ENCODE measurements around the gene PRSS57. TPM values are rescaled to one million over a fixed set of nuclear protein-coding genes. Genes with fewer than 3 reads are reported as not detected.

The PRSS57 gene
- total RNA-seq, 4 donors from 2014 or later = not detected

- WGBS, 2 donors (ENCODE audit: low coverage in 1 of 2) = no CpG with 5 or more reads among the region's 27 CpGs
Measured at GRCh38 chr19:709965-710571, 14.8 kb upstream of the PRSS57 start.

GRCh38 chr19:709196-709964 is 14.1 kb upstream of the PRSS57 start:
- H3K36me3 ChIP-seq = no peaks in the 10 kb centered on the region
- H3K4me1 ChIP-seq = peaks cover 0 to 45% (median 12%) of the 10 kb centered on the region in 3 donors
- no CpG with 5 or more reads among the region's 78 CpGs for WGBS, 2 donors (ENCODE audit: low coverage in 1 of 2)
- peak overlapping the region; percentile 73 to 82 for H3K4me3 ChIP-seq
- peaks cover 14% of the 10 kb centered on the region for H3K27me3 ChIP-seq
- peak overlapping the region; percentile 16 to 93 (median 86) for H3K27ac ChIP-seq
- TF ChIP-seq CTCF (IDR thresholded peaks at IDR 0.05) = no peak
- no peak for TF ChIP-seq EP300 (IDR thresholded peaks at IDR 0.05)
- no peak for TF ChIP-seq POLR2A (IDR thresholded peaks at IDR 0.05)
- no peak for TF ChIP-seq POLR2AphosphoS5 (IDR thresholded peaks at IDR 0.05)
- no peaks in the 10 kb centered on the region for H3K9me3 ChIP-seq
- peak; percentile 11 for ATAC-seq

More at GRCh38 chr19:709965-710571, 14.8 kb upstream of the PRSS57 start:
- Histone ChIP-seq H3K9me3 (peaks cover 0 to 1% (median 0%) of the 10 kb centered on the region in 3 donors), H3K27ac (peak overlapping the region; percentile 16 to 93 (median 86)), H3K27me3 (peaks cover 11% of the 10 kb centered on the region), H3K4me3 (peak overlapping the region; percentile 73 to 82), H3K4me1 (peaks cover 0 to 42% (median 12%) of the 10 kb centered on the region in 3 donors), H3K36me3 (peaks cover 0 to 7% of the 10 kb centered on the region in 2 donors)
- TF ChIP-seq POLR2A (IDR thresholded peaks at IDR 0.05) (peak in 1 of 2 donors; percentile 13), POLR2AphosphoS5 (IDR thresholded peaks at IDR 0.05) (no peak)
- ATAC-seq = peak; percentile 45

DNA sequence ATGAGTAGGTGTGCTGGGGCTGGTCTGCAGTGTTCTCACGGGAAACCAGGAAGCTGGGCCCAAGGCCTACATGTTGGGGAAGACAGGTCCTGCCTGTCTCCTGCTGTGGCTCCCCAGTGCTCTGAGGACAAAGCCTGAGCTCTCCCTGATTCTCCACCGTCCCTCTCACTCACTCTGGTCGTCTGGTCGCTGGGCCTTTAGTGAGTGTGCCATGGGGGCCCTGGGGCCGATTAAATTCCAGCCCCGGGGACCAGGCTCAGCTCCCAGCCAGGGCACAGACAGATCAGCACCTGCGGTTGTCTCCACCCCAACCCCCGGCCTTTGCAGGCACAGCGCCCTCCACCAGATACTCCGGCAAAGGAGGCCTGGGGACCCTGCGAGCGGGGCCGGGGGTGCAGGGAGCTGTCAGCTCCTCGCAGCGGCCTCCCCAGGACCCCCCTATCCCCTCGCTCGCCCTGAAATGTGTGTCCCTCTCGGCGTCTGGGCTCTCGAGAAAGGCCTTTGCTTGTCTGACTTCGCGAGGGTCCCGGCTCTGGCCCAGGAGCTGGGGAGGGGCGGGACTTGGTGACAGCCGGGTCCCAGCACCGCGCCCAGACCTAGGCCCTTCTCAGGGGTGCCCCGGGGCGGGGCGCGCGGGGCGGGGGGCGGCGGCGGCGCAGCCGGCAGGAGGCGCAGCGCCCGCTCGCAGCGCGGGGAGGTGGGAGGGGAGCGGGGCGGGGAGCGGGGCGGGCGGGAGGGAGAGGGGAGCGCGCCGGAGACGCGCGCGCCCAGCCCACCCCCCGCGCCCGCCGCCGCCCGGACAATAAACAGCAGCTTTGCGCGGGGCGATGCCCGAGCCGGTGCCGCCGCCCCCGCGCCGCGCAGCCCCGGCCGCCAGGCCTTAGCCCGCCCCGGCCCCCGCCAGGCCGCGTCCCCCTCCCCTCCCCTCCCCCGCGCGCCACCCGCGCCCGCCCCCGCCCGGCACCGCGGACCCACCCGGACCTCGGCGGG is 13.2 kb upstream of the PRSS57 start, which contains the start of gene PALM:
TSS of gene PALM (plus strand) at position 782 of the 990 bp plus-strand sequence. CDS start 212 bp downstream, outside the sequence.
- TF ChIP-seq POLR2A (IDR thresholded peaks at IDR 0.05) (no peak), POLR2AphosphoS5 (IDR thresholded peaks at IDR 0.05) (no peak), CTCF (IDR thresholded peaks at IDR 0.05) (peak in 1 of 4 experiments; percentile 38), EP300 (IDR thresholded peaks at IDR 0.05) (no peak)
- Histone ChIP-seq H3K27me3 (peaks cover 23% of the 10 kb centered on the region), H3K4me3 (peak within 1 kb of the TSS; percentile 73 to 82), H3K27ac (peak within 1 kb of the TSS; percentile 16 to 93 (median 86)), H3K9me3 (no peaks in the 10 kb centered on the region), H3K36me3 (no peaks in the 10 kb centered on the region), H3K4me1 (peaks cover 0 to 54% (median 12%) of the 10 kb centered on the region in 3 donors)
- ATAC-seq = peak; percentile 59
- WGBS, 2 donors (ENCODE audit: low coverage in 1 of 2) = 57% methylated on average over 1 of the region's 93 CpGs; no CpG with 5 or more reads in 1 of the 2 donors

- WGBS, 2 donors (ENCODE audit: low coverage in 1 of 2) = 65 to 71% methylated on average over 2 to 3 of the region's 14 CpGs
- no peak for ATAC-seq
- H3K9me3 ChIP-seq = no peaks in the 10 kb centered on the region
- H3K36me3 ChIP-seq = no peaks in the 10 kb centered on the region
- H3K4me3 ChIP-seq = peak overlapping the region in 1 of 2 donors; percentile 26
- H3K4me1 ChIP-seq = peaks cover 0 to 36% (median 4%) of the 10 kb centered on the region in 3 donors
- peak overlapping the region in 1 of 4 donors; percentile 11 for H3K27ac ChIP-seq
- TF ChIP-seq CTCF (IDR thresholded peaks at IDR 0.05) (no peak), POLR2AphosphoS5 (IDR thresholded peaks at IDR 0.05) (no peak), POLR2A (IDR thresholded peaks at IDR 0.05) (no peak)
- H3K27me3 ChIP-seq = peaks cover 41% of the 10 kb centered on the region
Measured at GRCh38 chr19:704447-704741, 9.1 kb upstream of the PRSS57 start.
